K562 (cell line): Measurements from ENCODE around the gene ATRAID. TPM values are rescaled to one million over a fixed set of nuclear protein-coding genes. Genes with fewer than 3 reads are reported as not detected.

ENCODE experiments used
- BMI1 ChIP-seq: fragments of 150-350 bp; IDR thresholded peaks from 2 replicates; pipeline ENCODE4 v1.6.1; 2014; ENCODE audit warnings: low read length
- MCM2 ChIP-seq: fragments of 450-650 bp; IDR thresholded peaks from 2 replicates; pipeline ENCODE4 v1.6.1; 2017; ENCODE audit warnings: low read depth, mild to moderate bottlenecking
- POLR2H ChIP-seq: IDR thresholded peaks from 2 replicates; pipeline ENCODE4 v1.6.1; 2016; ENCODE audit warnings: missing genetic modification characterization, low read depth, mild to moderate bottlenecking, control low read depth, missing compliant biosample characterization, moderate library complexity
- SRF ChIP-seq, 2 experiments: fragments of 250-450, 450-650 bp in 1 of 2; sonication (Bioruptor Pico) in 1 of 2; sonication (generic) in 1 of 2; formaldehyde crosslinking; IDR thresholded peaks; 2 replicates each; pipeline versions ENCODE4 v1.5.0 to v1.5.1; 2020 to 2022; ENCODE audit warnings: mild to moderate bottlenecking in 1 of 2, missing genetic modification reagents in 1 of 2
- ZNF347 ChIP-seq: fragments of 450-650 bp; formaldehyde crosslinking; IDR thresholded peaks from 2 replicates; pipeline ENCODE4 v1.4.0; 2020; ENCODE audit warnings: low read depth, mild to moderate bottlenecking, moderate library complexity
- ZNF431 ChIP-seq: sonication (generic); formaldehyde crosslinking; IDR thresholded peaks from 2 replicates; pipeline ENCODE4 v1.8.0; 2022; ENCODE audit warnings: mild to moderate bottlenecking, missing genetic modification reagents
- ZNF77 ChIP-seq: fragments of 250-450 bp; sonication (Bioruptor Pico); IDR thresholded peaks from 2 replicates; pipeline ENCODE4 v1.5.0; 2020
- ZNF785 ChIP-seq: fragments of 250-450 bp; sonication (Bioruptor Pico); IDR thresholded peaks from 2 replicates; pipeline ENCODE4 v1.4.0; 2020; ENCODE audit warnings: mild to moderate bottlenecking
- polyA plus RNA-seq, 8 experiments: library from polyadenylated mRNA; depleted of rRNA in 4 of 8; stranded (reverse) in 5 of 8; unstranded in 3 of 8; fragments of >200 nt; fragmentation: Nextera tagmentation in 2 of 8; fragmentation: Illumina TruSeq in 1 of 8; extraction: Ambion mirVana in 2 of 8; extraction: Trizol in 1 of 8; gene quantifications; 2 replicates each; pipeline versions ENCODE4 v1.2.1 to v1.2.3, GENCODE V29; 2011 to 2014; ENCODE audit warnings: inconsistent platforms in 1 of 8, missing spikeins in 1 of 8
- total RNA-seq, 7 experiments: library from RNA; depleted of rRNA in 6 of 7; stranded (reverse); fragments of >200 nt in 6 of 7; fragmentation: Illumina TruSeq in 2 of 7; extraction: Trizol in 2 of 7; gene quantifications; 2 replicates each; pipeline versions ENCODE4 v1.2.1 to v1.2.3, GENCODE V29; 2011 to 2021; ENCODE audit warnings: low replicate concordance in 1 of 7
- TF ChIP-seq, protein P1 (sequence below): fragments of 450-650 bp; formaldehyde crosslinking; IDR thresholded peaks from 2 replicates; pipeline ENCODE4 v1.4.0; 2022; ENCODE audit warnings: missing genetic modification characterization
- TF ChIP-seq, protein P2 (sequence below): IDR thresholded peaks from 3 replicates; pipeline ENCODE4 v1.6.1; 2011; ENCODE audit warnings: borderline replicate concordance, mild to moderate bottlenecking, moderate library complexity; ENCODE audit not compliant: insufficient read length; ENCODE audit errors: extremely low read depth

Gene ATRAID
- total and polyA plus RNA-seq, 9 of the 15 experiments (the other 6 are each of a cell fraction or from before 2014, with no cell fraction given) = 70.2 to 187 (median 108) TPM

DNA sequence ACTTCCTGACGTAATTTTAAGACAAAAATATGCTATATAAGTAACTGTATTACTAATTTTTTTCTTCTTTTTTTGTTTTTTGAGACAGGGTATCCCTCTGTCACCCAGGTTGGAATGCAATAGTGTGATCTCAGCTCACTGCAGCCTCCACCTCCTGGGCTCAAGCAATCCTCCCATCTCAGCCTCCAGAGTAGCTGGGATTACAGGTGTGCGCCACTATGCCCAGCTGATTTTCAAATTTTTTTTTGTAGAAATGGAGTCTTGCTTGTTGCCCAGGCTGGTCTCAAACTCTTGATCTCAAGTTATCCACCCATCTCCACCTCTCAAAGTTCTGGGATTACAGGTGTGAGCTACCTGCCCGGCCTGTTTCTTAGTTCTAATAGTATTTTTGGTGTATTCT lies 33.4 kb upstream of the ATRAID start (continued):
- TF ChIP-seq, protein P1, sequence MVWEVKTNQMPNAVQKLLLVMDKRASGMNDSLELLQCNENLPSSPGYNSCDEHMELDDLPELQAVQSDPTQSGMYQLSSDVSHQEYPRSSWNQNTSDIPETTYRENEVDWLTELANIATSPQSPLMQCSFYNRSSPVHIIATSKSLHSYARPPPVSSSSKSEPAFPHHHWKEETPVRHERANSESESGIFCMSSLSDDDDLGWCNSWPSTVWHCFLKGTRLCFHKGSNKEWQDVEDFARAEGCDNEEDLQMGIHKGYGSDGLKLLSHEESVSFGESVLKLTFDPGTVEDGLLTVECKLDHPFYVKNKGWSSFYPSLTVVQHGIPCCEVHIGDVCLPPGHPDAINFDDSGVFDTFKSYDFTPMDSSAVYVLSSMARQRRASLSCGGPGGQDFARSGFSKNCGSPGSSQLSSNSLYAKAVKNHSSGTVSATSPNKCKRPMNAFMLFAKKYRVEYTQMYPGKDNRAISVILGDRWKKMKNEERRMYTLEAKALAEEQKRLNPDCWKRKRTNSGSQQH (CRISPR knock-in tag) = no peak
- no peak for TF ChIP-seq BMI1
- no peak for TF ChIP-seq MCM2
- no peak for TF ChIP-seq ZNF77 (CRISPR knock-in tag)
- TF ChIP-seq SRF (CRISPR knock-in tag; IDR thresholded peaks at IDR 0.05) = no peak
- TF ChIP-seq, protein P2, sequence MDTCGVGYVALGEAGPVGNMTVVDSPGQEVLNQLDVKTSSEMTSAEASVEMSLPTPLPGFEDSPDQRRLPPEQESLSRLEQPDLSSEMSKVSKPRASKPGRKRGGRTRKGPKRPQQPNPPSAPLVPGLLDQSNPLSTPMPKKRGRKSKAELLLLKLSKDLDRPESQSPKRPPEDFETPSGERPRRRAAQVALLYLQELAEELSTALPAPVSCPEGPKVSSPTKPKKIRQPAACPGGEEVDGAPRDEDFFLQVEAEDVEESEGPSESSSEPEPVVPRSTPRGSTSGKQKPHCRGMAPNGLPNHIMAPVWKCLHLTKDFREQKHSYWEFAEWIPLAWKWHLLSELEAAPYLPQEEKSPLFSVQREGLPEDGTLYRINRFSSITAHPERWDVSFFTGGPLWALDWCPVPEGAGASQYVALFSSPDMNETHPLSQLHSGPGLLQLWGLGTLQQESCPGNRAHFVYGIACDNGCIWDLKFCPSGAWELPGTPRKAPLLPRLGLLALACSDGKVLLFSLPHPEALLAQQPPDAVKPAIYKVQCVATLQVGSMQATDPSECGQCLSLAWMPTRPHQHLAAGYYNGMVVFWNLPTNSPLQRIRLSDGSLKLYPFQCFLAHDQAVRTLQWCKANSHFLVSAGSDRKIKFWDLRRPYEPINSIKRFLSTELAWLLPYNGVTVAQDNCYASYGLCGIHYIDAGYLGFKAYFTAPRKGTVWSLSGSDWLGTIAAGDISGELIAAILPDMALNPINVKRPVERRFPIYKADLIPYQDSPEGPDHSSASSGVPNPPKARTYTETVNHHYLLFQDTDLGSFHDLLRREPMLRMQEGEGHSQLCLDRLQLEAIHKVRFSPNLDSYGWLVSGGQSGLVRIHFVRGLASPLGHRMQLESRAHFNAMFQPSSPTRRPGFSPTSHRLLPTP = no peak
- no peak for TF ChIP-seq ZNF785 (CRISPR knock-in tag)
- no peak for TF ChIP-seq ZNF347 (CRISPR knock-in tag)
- no peak for TF ChIP-seq POLR2H (tag)
- TF ChIP-seq ZNF431 = no peak
